K562 treated with DMSO at 1 percent for 24 hours (cell line): ENCODE measurements around the gene LAMC1. TPM values are rescaled to one million over a fixed set of nuclear protein-coding genes. Genes with fewer than 3 reads are reported as not detected.

ENCODE experiments used
- total RNA-seq: library from RNA; unstranded; fragments of 300-600 nt; gene quantifications from 2 replicates; pipeline ENCODE4 v1.2.3, GENCODE V29; 2022; ENCODE audit warnings: low read depth; ENCODE audit not compliant: insufficient read depth

The LAMC1 gene
- 0.16 and 0.22 TPM in 2 replicates for total RNA-seq

DNA sequence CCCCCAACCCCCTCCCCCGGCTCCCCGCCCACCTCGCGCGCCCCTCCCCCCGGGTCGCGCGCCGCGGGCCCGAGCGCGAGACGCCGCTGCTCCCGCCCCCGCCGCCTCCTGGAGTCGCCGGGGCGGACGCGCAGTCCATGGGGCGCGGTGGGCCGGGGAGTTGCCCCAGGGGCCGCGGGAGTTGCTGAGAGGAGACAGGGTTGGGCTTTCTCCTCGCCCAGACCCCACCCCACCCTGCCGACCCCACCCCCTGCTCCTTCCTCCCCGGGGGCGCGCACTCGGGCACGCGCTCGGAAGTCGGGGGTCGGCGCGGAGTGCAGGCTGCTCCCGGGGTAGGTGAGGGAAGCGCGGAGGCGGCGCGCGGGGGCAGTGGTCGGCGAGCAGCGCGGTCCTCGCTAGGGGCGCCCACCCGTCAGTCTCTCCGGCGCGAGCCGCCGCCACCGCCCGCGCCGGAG lies at the start of gene LAMC1:
TSS of gene LAMC1 (plus strand) at position 275 of the 455 bp plus-strand sequence. CDS start 297 bp downstream, outside the sequence.

DNA sequence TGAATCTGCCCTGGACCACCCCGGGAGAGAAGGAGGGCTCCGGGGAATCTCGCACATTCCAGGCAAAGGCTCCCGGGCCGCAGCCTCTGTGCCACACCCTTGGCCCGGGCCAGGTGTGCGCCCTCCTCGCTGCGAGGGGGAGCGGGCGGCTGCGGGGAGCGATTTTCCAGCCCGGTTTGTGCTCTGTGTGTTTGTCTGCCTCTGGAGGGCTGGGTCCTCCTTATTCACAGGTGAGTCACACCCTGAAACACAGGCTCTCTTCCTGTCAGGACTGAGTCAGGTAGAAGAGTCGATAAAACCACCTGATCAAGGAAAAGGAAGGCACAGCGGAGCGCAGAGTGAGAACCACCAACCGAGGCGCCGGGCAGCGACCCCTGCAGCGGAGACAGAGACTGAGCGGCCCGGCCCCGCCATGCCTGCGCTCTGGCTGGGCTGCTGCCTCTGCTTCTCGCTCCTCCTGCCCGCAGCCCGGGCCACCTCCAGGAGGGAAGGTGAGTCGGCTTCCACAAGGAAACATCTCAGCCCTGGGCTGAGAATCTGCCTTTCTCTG lies 162.8 kb downstream of the LAMC1 start, which contains the start of gene LAMC2:
TSS of gene LAMC2 (plus strand) at position 324 of the 550 bp plus-strand sequence. CDS start at position 413, 89 bp downstream.

Other genes starting within 250 kb of the LAMC1 start
- 29.4 and 29.6 TPM in 2 replicates for gene NPL, start 233.6 kb upstream of the LAMC1 start, total RNA-seq
- gene DHX9, start 184.1 kb upstream of the LAMC1 start, total RNA-seq = 111 and 118 TPM in 2 replicates
- not detected in 2 replicates for gene SHCBP1L, start 70.3 kb upstream of the LAMC1 start, total RNA-seq
- gene LAMC2, start 162.8 kb downstream of the LAMC1 start, total RNA-seq = not detected in 2 replicates